ENCODE measurements around the gene ELP4.

ELP4 gene

DNA sequence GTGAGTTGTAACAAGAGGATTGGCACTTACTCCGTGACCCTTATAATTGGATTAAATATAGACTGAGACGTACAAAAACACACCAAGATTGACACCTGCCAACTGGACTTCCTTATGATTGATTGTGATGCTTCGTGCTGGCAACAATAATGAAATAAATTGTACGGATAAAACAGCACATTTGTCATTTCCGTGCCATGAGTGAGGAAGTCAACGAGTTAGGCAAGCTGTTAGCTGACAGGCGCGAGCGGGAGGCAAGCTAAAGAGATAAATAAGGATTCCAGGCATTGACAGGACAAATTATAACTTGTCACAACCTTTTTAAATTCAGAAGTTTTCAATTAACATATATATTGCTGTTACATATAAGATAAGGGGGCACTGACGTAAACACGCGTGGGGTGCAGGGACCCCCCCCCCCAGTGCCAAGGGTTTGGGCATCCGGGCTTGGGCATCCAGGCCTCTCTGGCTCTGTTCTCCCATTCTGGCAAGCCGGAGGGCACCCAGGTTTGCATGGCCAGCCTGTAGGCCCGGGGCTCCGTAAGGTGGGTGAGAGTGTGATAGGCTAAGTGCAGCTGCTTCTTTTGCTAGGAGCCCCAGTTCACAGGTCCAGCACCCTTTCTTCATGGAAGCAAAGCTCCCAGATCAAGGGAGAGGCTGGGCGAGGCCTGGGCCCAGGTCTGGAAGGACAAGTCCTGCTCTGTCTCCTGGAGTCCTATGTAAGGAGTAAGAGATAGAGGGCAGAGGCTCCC, 312.8 kb downstream of the ELP4 start:
- no peak for DNase-seq (ENCODE audit: low read depth, low spot score)

- peak; percentile 2 for DNase-seq (ENCODE audit: low read depth, low spot score)
These were observed 313.5 kb downstream of the ELP4 start for GRCh38 chr11:31822927-31823643.

GRCh38 chr11:31823644-31824331, 314.2 kb downstream of the ELP4 start:
- peak; percentile 67 for DNase-seq (ENCODE audit: low read depth, low spot score)

DNA sequence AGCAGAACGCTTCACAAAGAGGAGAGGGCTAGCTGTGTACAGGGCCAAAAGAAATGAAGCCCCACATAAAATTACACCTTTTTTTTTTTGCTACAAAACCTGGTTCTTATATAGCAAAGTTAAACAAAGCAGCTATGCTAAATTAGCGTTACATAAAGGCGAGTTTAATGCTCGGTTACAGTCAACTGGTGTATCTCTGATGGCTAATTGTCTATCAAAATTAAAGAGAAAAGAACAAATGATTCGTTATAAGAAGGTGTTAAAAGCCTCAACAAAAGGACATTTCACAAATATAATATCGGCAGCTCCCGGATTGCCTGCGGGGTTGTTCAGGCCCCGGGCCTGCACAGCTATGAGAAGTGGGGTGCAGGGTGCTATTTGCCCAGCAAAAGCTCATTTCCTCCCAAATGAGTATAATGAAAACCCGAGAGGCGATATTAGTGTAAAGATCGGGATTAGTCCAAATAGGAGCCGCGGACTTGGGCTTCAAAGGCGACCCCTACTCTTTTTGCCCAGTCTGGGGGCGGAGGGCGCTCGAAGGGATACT, 314.8 kb downstream of the ELP4 start:
- DNase-seq (ENCODE audit: low read depth, low spot score) = no peak

DNA sequence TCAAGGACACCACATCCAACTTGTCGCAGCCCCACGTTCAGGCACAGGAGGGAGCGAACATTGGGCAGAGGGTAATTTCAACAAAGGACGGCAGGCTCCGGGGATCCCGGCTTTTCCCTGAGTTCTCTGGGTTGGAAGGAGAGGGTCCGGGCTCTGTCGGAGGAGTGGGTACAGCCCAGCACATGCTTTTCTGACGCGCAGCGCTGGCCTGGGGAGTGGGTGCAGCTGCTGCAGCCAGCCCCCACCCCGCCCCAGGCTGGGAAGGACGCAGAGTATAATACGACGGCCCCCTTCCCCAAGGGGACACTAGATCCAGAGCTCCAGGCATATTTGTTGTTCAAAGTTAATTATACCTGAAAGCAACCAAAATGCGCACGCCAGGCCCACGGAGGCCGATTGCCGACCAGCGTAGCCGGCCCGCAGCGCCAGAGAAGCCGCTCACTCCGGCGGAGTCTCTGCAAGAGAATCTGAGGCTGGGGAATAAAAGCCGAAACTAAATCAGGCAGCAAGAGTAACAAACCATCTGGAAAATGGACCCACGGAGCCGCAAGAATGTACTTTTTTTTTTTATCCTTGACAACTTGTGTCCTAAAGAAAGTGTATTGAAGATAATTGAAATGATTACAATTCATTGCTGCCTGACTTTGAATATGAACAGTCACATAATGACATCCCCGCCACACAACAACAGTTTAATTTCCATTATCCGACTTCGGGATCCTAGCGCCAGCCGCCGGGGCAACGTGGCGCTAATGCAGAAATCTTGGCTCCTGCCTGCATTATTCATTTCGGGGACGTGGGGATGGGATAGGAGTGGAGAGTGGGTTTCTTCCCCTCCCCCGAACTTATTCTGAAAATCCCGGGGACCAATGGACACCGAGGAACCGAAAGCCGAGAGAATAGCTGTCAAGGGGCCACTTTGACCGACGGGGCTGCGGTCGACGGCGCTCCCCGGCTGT, 315.6 kb downstream of the ELP4 start:
- DNase-seq (ENCODE audit: low read depth, low spot score) = peak; percentile 37

DNA sequence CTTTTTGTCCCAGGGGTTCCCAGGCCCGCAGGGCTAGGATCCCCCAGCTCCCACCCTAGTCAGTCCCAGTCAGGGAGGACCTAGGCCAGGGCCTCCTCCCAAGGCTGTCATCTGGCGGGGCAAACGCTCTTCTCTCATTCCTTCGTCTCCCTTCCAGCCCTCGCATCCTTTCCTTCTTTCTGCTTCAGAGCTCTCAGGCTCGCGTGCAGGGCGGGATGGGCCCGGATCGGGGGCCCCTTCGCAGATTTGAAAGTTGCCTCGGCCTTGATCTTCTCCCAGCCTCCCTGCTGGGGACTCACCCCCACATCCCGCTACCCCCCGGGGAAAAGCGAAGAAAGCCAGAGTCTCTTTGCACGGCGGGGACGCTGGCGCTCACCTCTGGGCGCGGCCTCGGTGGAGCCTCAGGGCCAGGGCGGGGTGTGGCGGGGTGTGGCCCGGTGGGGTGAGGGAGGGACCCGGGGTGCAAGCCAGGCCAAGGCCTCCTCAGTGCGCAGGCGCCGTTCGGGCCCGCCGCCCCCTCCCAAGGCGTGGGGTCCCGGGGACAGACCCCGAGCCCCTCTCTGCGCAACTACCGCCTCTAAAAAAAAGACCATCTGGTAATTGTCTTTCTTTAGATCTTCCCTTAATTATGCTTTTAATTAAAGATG, 316.4 kb downstream of the ELP4 start:
- DNase-seq (ENCODE audit: low read depth, low spot score) = no peak

- peak; percentile 71 for DNase-seq (ENCODE audit: low read depth, low spot score)
These were observed 317.2 kb downstream of the ELP4 start for GRCh38 chr11:31826536-31827438.

- DNase-seq (ENCODE audit: low read depth, low spot score) = peak; percentile 81
These were observed 318.1 kb downstream of the ELP4 start for GRCh38 chr11:31827455-31828206.

- DNase-seq (ENCODE audit: low read depth, low spot score) = no peak
These were observed 318.6 kb downstream of the ELP4 start for GRCh38 chr11:31828217-31828616.

GRCh38 chr11:31830406-31830805, 320.8 kb downstream of the ELP4 start:
- no peak for DNase-seq (ENCODE audit: low read depth, low spot score)

DNA sequence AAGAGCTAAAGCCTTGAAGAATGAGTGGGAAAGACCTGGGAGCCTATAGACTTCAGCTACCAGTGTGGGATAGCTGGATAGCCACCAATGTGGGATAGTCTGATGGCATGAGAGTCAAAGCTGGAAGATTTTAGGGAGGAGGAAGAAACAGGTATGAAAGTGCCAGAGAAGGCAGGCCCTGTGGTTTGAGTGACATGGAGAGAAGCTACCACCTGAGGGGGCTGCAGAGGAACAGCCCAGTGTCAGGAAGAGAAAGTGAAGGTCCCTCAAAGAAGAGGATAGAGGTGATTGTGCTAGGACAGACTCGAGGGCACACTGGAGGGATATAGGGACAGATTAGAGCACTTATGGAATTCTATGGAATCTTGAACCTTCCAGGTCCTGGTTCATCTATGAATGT, 324.7 kb downstream of the ELP4 start:
- no peak for DNase-seq (ENCODE audit: low read depth, low spot score)
